H1 (cell line): ENCODE measurements around the gene FANCL. TPM values are rescaled to one million over a fixed set of nuclear protein-coding genes. Genes with fewer than 3 reads are reported as not detected.

Experiments
- CTCF ChIA-PET: fragments of 300-600 bp; sonication (Branson Sonifier 250); formaldehyde crosslinking; loops from one replicate; lab custom pipeline; 2021; ENCODE audit not compliant: partially characterized antibody; lab: Charles Lee
- POLR2A ChIA-PET: fragments of 300-600 bp; sonication (Branson Sonifier 250); formaldehyde crosslinking; loops from one replicate; lab custom pipeline; 2021; ENCODE audit warnings: inconsistent platforms; ENCODE audit not compliant: partially characterized antibody; lab: Charles Lee
- DNase-seq, 2 experiments: peaks; one replicate each; pipeline versions ENCODE4 v3.0.0 to v3.0.0-alpha.2; 2010 to 2022; ENCODE audit warnings: low spot score in 2 of 2, low read depth in 1 of 2, mixed read lengths in 1 of 2
- FAIRE-seq: peaks from 2 replicates; lab custom pipeline; 2011; peaks lifted over from hg19 to GRCh38; lab: Jason Lieb, UNC
- H2AFZ ChIP-seq: 2 replicates; pipeline ENCODE4 v1.8.1; 2012; ENCODE audit warnings: low read length, inconsistent platforms
- H2AK5ac ChIP-seq: 2 replicates; pipeline ENCODE4 v1.6.1; 2013; ENCODE audit warnings: low read depth, low read length
- H2BK120ac ChIP-seq: replicated peaks from 2 replicates; pipeline ENCODE3; 2013; ENCODE audit warnings: low read depth, low read length, inconsistent platforms
- H2BK12ac ChIP-seq: 2 replicates; pipeline ENCODE4 v1.6.1; 2013; ENCODE audit warnings: low read depth, low read length
- H2BK15ac ChIP-seq: 2 replicates; pipeline ENCODE4 v1.6.1; 2013; ENCODE audit warnings: low read length
- H2BK20ac ChIP-seq: 2 replicates; pipeline ENCODE4 v1.6.1; 2013; ENCODE audit warnings: low read length
- H2BK5ac ChIP-seq: 2 replicates; pipeline ENCODE4 v1.6.1; 2013; ENCODE audit warnings: low read depth, low read length
- H3K14ac ChIP-seq: 2 replicates; pipeline ENCODE4 v1.6.1; 2013; ENCODE audit warnings: inconsistent platforms; ENCODE audit not compliant: insufficient read length
- H3K18ac ChIP-seq: 2 replicates; pipeline ENCODE4 v1.6.1; 2013; ENCODE audit warnings: low read length; ENCODE audit errors: extremely low read depth
- H3K23ac ChIP-seq: 2 replicates; pipeline ENCODE4 v1.6.1; 2013; ENCODE audit warnings: inconsistent platforms; ENCODE audit not compliant: insufficient read length
- H3K23me2 ChIP-seq: 2 replicates; pipeline ENCODE4 v1.6.1; 2013; ENCODE audit warnings: low read depth, low read length
- H3K27ac ChIP-seq: 2 replicates; pipeline ENCODE4 v1.6.1; 2011; ENCODE audit warnings: low read depth, low read length, inconsistent platforms
- H3K27me3 ChIP-seq, 4 experiments: replicated peaks in 1 of 4; 1 replicate in 1 of 4; 2 replicates in 3 of 4; pipeline versions ENCODE4 v1.6.1 to v1.8.1; 2011 to 2013; ENCODE audit warnings: low read length in 3 of 4, mild to moderate bottlenecking in 3 of 4, inconsistent platforms in 2 of 4, mixed read lengths in 2 of 4, moderate library complexity in 1 of 4; ENCODE audit not compliant: control insufficient read depth in 3 of 4, insufficient read depth in 3 of 4; ENCODE audit errors: extremely low read depth in 1 of 4
- H3K36me3 ChIP-seq, 4 experiments: 2 replicates each; pipeline versions ENCODE4 v1.6.1 to v1.8.1; 2011 to 2013; ENCODE audit warnings: mild to moderate bottlenecking in 4 of 4, low read length in 3 of 4, moderate library complexity in 2 of 4, control low read depth in 1 of 4, inconsistent platforms in 1 of 4; ENCODE audit not compliant: insufficient read depth in 4 of 4, control insufficient read depth in 2 of 4
- H3K4ac ChIP-seq: replicated peaks from 2 replicates; pipeline ENCODE3; 2013; ENCODE audit warnings: low read length, low read depth, mixed read lengths, inconsistent platforms; ENCODE audit not compliant: insufficient read length
- H3K4me1 ChIP-seq, 4 experiments: replicated peaks in 1 of 4; 1 replicate in 1 of 4; 2 replicates in 3 of 4; pipeline versions ENCODE4 v1.6.1 to v1.8.1; 2011 to 2013; ENCODE audit warnings: low read length in 3 of 4, inconsistent platforms in 2 of 4, mixed read lengths in 1 of 4; ENCODE audit not compliant: insufficient read depth in 4 of 4, control insufficient read depth in 3 of 4
- H3K4me2 ChIP-seq, 2 experiments: 2 replicates each; pipeline versions ENCODE4 v1.6.1 to v1.8.1; 2011 to 2013; ENCODE audit warnings: low read depth in 2 of 2, low read length in 2 of 2, control low read depth in 1 of 2, inconsistent platforms in 1 of 2, mild to moderate bottlenecking in 1 of 2; ENCODE audit not compliant: insufficient read depth in 1 of 2
- H3K4me3 ChIP-seq, 4 experiments: fragments of 200-600, 300-600 bp in 1 of 4; sonication (generic), shearing (Covaris generic), sonication (Bioruptor Twin) in 1 of 4; 2 replicates each; pipeline versions ENCODE4 v1.5.1 to v1.8.1; 2011 to 2016; ENCODE audit warnings: low read length in 4 of 4, low read depth in 3 of 4, control low read depth in 2 of 4, inconsistent platforms in 2 of 4, mild to moderate bottlenecking in 2 of 4, mixed read lengths in 1 of 4, moderate library complexity in 1 of 4; ENCODE audit not compliant: insufficient read depth in 2 of 4; ENCODE audit errors: extremely low read depth in 1 of 4
- H3K56ac ChIP-seq: replicated peaks from 2 replicates; pipeline ENCODE3; 2013; ENCODE audit warnings: low read depth, mild to moderate bottlenecking, mixed read lengths, low read length, inconsistent platforms; ENCODE audit not compliant: insufficient read length
- H3K79me1 ChIP-seq: 2 replicates; pipeline ENCODE4 v1.6.1; 2013; ENCODE audit warnings: low read depth, low read length, control low read depth
- H3K79me2 ChIP-seq, 2 experiments: 2 replicates each; pipeline versions ENCODE4 v1.6.1 to v1.8.1; 2012 to 2013; ENCODE audit warnings: low read length in 2 of 2, mild to moderate bottlenecking in 2 of 2, inconsistent platforms in 1 of 2; ENCODE audit not compliant: insufficient read depth in 2 of 2, control insufficient read depth in 1 of 2
- H3K9ac ChIP-seq, 4 experiments: replicated peaks in 1 of 4; 1 replicate in 1 of 4; 2 replicates in 3 of 4; pipeline versions ENCODE4 v1.6.1 to v1.8.1; 2011 to 2013; ENCODE audit warnings: low read depth in 3 of 4, low read length in 3 of 4, control low read depth in 2 of 4, mild to moderate bottlenecking in 2 of 4, moderate library complexity in 2 of 4, inconsistent platforms in 1 of 4; ENCODE audit errors: extremely low read depth in 1 of 4
- H3K9me3 ChIP-seq, 2 experiments: 2 replicates each; pipeline versions ENCODE4 v1.6.1 to v1.8.1; 2012 to 2013; ENCODE audit warnings: mild to moderate bottlenecking in 2 of 2, moderate library complexity in 2 of 2, control low read depth in 1 of 2, inconsistent platforms in 1 of 2, low read depth in 1 of 2, low read length in 1 of 2, mixed read lengths in 1 of 2; ENCODE audit not compliant: insufficient read depth in 2 of 2
- H4K20me1 ChIP-seq, 2 experiments: replicated peaks in 1 of 2; 2 replicates each; pipeline versions ENCODE3 to v1.8.1; 2011 to 2013; ENCODE audit warnings: inconsistent platforms in 2 of 2, low read length in 2 of 2, mild to moderate bottlenecking in 1 of 2; ENCODE audit not compliant: insufficient read depth in 2 of 2, control insufficient read depth in 1 of 2
- H4K5ac ChIP-seq: 2 replicates; pipeline ENCODE4 v1.6.1; 2013; ENCODE audit warnings: low read length, low read depth, mixed read lengths, inconsistent platforms; ENCODE audit not compliant: insufficient read length
- H4K8ac ChIP-seq: 2 replicates; pipeline ENCODE4 v1.8.0; 2013; ENCODE audit warnings: mild to moderate bottlenecking, moderate library complexity, low read length, inconsistent platforms; ENCODE audit not compliant: insufficient read depth; ENCODE audit errors: extremely low read depth
- H4K91ac ChIP-seq: replicated peaks from 2 replicates; pipeline ENCODE3; 2013; ENCODE audit warnings: low read length, mixed read lengths, inconsistent platforms; ENCODE audit not compliant: insufficient read length
- ATF2 ChIP-seq: IDR thresholded peaks from 2 replicates; pipeline ENCODE4 v1.6.1; 2012; ENCODE audit warnings: low read length, inconsistent platforms
- CBX5 ChIP-seq: fragments of 300-800, 300-1000 bp; sonication (generic); IDR thresholded peaks from 2 replicates; pipeline ENCODE4 v1.7.1; 2016; ENCODE audit warnings: antibody characterized with exemption, low read length, low read depth
- EZH2 ChIP-seq: fragments of 200-600 bp; sonication (generic); IDR thresholded peaks from 2 replicates; pipeline ENCODE4 v1.7.1; 2012; ENCODE audit warnings: low read depth, mild to moderate bottlenecking, moderate library complexity, low read length, inconsistent platforms; ENCODE audit not compliant: severe bottlenecking
- JUN ChIP-seq: IDR thresholded peaks from 2 replicates; pipeline ENCODE4 v1.6.1; 2011; ENCODE audit warnings: low read depth, mild to moderate bottlenecking, improper control_type of control experiment, low read length
- JUND ChIP-seq: IDR thresholded peaks from 2 replicates; pipeline ENCODE4 v1.6.1; 2011; ENCODE audit warnings: mild to moderate bottlenecking, improper control_type of control experiment, low read length
- KDM1A ChIP-seq: fragments of 200-600, 300-600 bp; sonication (generic); IDR thresholded peaks from 2 replicates; pipeline ENCODE4 v1.7.1; 2016; ENCODE audit warnings: mild to moderate bottlenecking, low read length, borderline replicate concordance
- MAX ChIP-seq: IDR thresholded peaks from 2 replicates; pipeline ENCODE4 v1.6.1; 2012; ENCODE audit warnings: inconsistent platforms
- RAD21 ChIP-seq, 2 experiments: IDR thresholded peaks in 1 of 2; conservative IDR thresholded peaks in 1 of 2; 2 replicates each; pipeline ENCODE4 v1.6.1; 2011; ENCODE audit warnings: low read depth in 2 of 2, low read length in 2 of 2, improper control_type of control experiment in 1 of 2, inconsistent platforms in 1 of 2, mild to moderate bottlenecking in 1 of 2, moderate library complexity in 1 of 2
- RBBP5 ChIP-seq: IDR thresholded peaks from 2 replicates; pipeline ENCODE4 v1.7.1; 2012; ENCODE audit warnings: low read depth, mild to moderate bottlenecking, inconsistent platforms, low read length, moderate library complexity, borderline replicate concordance
- RXRA ChIP-seq: IDR thresholded peaks from 2 replicates; pipeline ENCODE4 v1.6.1; 2011; ENCODE audit warnings: low read depth, mild to moderate bottlenecking, low read length, moderate library complexity; ENCODE audit not compliant: insufficient read depth
- TEAD4 ChIP-seq: IDR thresholded peaks from 2 replicates; pipeline ENCODE4 v1.6.1; 2012; ENCODE audit warnings: low read depth, low read length, inconsistent platforms, mixed read lengths
- WGBS, 2 experiments: shearing (Covaris generic) in 1 of 2; methylation state at CpG; one replicate each; pipeline versions ENCODE4 v1.1.6 to v1.1.7; 2013 to 2015; ENCODE audit warnings: low lambda C conversion rate in 2 of 2, mixed read lengths in 2 of 2, inconsistent platforms in 1 of 2, low coverage in 1 of 2, missing lambda C conversion rate in 1 of 2; ENCODE audit not compliant: insufficient replicate concordance in 2 of 2, insufficient coverage in 1 of 2, insufficient read length in 1 of 2; ENCODE audit errors: extremely low coverage in 1 of 2, missing lambda C conversion rate in 1 of 2; 5-methylcytosine and 5-hydroxymethylcytosine counted together
- polyA plus RNA-seq, 7 experiments: library from polyadenylated mRNA; depleted of rRNA in 3 of 7; stranded (reverse) in 5 of 7; unstranded in 2 of 7; fragments of >200 nt in 5 of 7; fragments of 200-250 nt in 2 of 7; gene quantifications; 1 replicate in 5 of 7; 2 replicates in 1 of 7; 4 replicates in 1 of 7; pipeline versions ENCODE4 v1.2.1 to v1.2.3, GENCODE V29; 2011 to 2013; ENCODE audit warnings: missing spikeins in 2 of 7, mixed read lengths in 2 of 7
- total RNA-seq: library from RNA; stranded (reverse); fragmentation: NEBNext Ultra II Directional; extraction: Animal tissue kit (Norgen Biotek cat#: 25700); gene quantifications from 2 replicates; pipeline ENCODE4 v1.2.1, GENCODE V29; 2021

FANCL gene
- total and polyA plus RNA-seq, 2 of the 8 experiments (the other 6 are each of a cell fraction or from before 2014, with no cell fraction given) = 38.7 to 55.9 TPM

- no peak overlapping the region for H3K4me3 ChIP-seq
- no peak overlapping the region for H3K27ac ChIP-seq
- no peak overlapping the region for H2BK20ac ChIP-seq
- H3K14ac ChIP-seq = no peak overlapping the region
- H3K9me3 ChIP-seq = no peaks in the 10 kb centered on the region
- H2BK15ac ChIP-seq = no peak overlapping the region
- no peaks in the 10 kb centered on the region for H3K27me3 ChIP-seq
- no peaks in the 10 kb centered on the region for H4K20me1 ChIP-seq
- H2BK5ac ChIP-seq = no peak overlapping the region
- no peak overlapping the region for H4K91ac ChIP-seq
- H2BK12ac ChIP-seq = no peak overlapping the region
- ChIA-PET POLR2A (no interaction called here), CTCF (no interaction called here)
- no peak overlapping the region for H4K8ac ChIP-seq
- no peaks in the 10 kb centered on the region for H3K79me2 ChIP-seq
- no peaks in the 10 kb centered on the region for H3K23me2 ChIP-seq
- H3K23ac ChIP-seq = no peak overlapping the region
- no peak overlapping the region for H3K4me2 ChIP-seq
- H4K5ac ChIP-seq = no peak overlapping the region
- H3K4ac ChIP-seq = no peak overlapping the region
- no peak for DNase-seq
- no peak overlapping the region for H3K18ac ChIP-seq
- no peak overlapping the region for H2AK5ac ChIP-seq
- no peak overlapping the region for H3K9ac ChIP-seq
- FAIRE-seq = no peak
- no peak overlapping the region for H3K56ac ChIP-seq
- WGBS, 2 experiments = 86% methylated on average over 3 of the region's 3 CpGs; no CpG with 5 or more reads in 1 of the 2 experiments
- no peaks in the 10 kb centered on the region for H3K79me1 ChIP-seq
- H3K36me3 ChIP-seq = peaks cover 0 to 2% (median 0%) of the 10 kb centered on the region in 4 experiments; a peak in 2 of 8 replicates
- H3K4me1 ChIP-seq = no peaks in the 10 kb centered on the region
- H2BK120ac ChIP-seq = no peak overlapping the region
- H2AFZ ChIP-seq = no peak overlapping the region
- TF ChIP-seq KDM1A = no peak
- no peak for TF ChIP-seq RAD21 (IDR thresholded peaks at IDR 0.05 in 1 of 2, conservative IDR thresholded peaks at IDR 0.05 in 1 of 2; ENCODE audit: low read depth in 2 of 2, low read length in 2 of 2)
- no peak for TF ChIP-seq MAX
- TF ChIP-seq ATF2 = no peak
- TF ChIP-seq JUND = no peak
- TF ChIP-seq JUN = no peak
- no peak for TF ChIP-seq RXRA
- TF ChIP-seq CBX5 = no peak
- TF ChIP-seq RBBP5 = no peak
- TF ChIP-seq EZH2 = no peak
- no peak for TF ChIP-seq TEAD4
These were observed 102.6 kb downstream of the FANCL start for GRCh38 chr2:58138396-58139030.
